Breast epithelium (tissue), 4 donors: ENCODE data around the gene JAKMIP2. TPM values are rescaled to one million over a fixed set of nuclear protein-coding genes. Genes with fewer than 3 reads are reported as not detected.

Experiments used
- DNase-seq, 2 donors: peaks; one replicate each; pipeline ENCODE4 v3.0.0-alpha.2; 2019; ENCODE audit warnings: low spot score in 2 of 2
- H3K27ac ChIP-seq, 2 donors: fragments of 200-600 bp; sonication (generic) in 1 of 2; one replicate each; pipeline ENCODE4 v1.5.1; 2016 to 2019; ENCODE audit warnings: mild to moderate bottlenecking in 1 of 2
- H3K27me3 ChIP-seq, 2 donors: fragments of 200-600 bp; sonication (generic) in 1 of 2; one replicate each; pipeline versions ENCODE4 v1.5.1 to v1.6.0; 2017 to 2019; ENCODE audit warnings: control low read depth in 1 of 2, mild to moderate bottlenecking in 1 of 2
- H3K36me3 ChIP-seq: fragments of 200-600 bp; one replicate; pipeline ENCODE4 v1.5.1; 2019
- H3K4me1 ChIP-seq, 2 donors: fragments of 200-600 bp; sonication (generic); one replicate each; pipeline ENCODE4 v1.5.1; 2016 to 2019; ENCODE audit warnings: control low read depth in 1 of 2
- H3K4me3 ChIP-seq, 3 donors: fragments of 200-600 bp; sonication (generic); 1 replicate in 2 of 3; 2 replicates in 1 of 3; pipeline ENCODE4 v1.5.1; 2016 to 2019; ENCODE audit warnings: mild to moderate bottlenecking in 3 of 3, moderate library complexity in 2 of 3
- H3K9me3 ChIP-seq, 2 donors: fragments of 200-600 bp; sonication (generic) in 1 of 2; one replicate each; pipeline ENCODE4 v1.5.1; 2016 to 2019; ENCODE audit warnings: control low read depth in 1 of 2
- CTCF ChIP-seq, 3 donors: fragments of 450-650 bp; IDR thresholded peaks; one replicate each; pipeline ENCODE4 v1.5.1; 2016 to 2017; ENCODE audit warnings: antibody characterized with exemption in 3 of 3, mild to moderate bottlenecking in 3 of 3, moderate library complexity in 3 of 3
- POLR2A ChIP-seq: fragments of 450-650 bp; IDR thresholded peaks from one replicate; pipeline ENCODE4 v1.6.1; 2016; ENCODE audit warnings: antibody characterized with exemption, mild to moderate bottlenecking, moderate library complexity
- POLR2AphosphoS5 ChIP-seq, 3 donors: sonication (generic); formaldehyde crosslinking; IDR thresholded peaks; one replicate each; pipeline ENCODE4 v1.6.1; 2017; ENCODE audit warnings: antibody characterized with exemption in 3 of 3
- intact Hi-C: fragments of 100-400 bp; cut with DNase I; formaldehyde crosslinking; loops from one replicate; pipeline ENCODE4 v1.15.1; 2023; ENCODE audit warnings: low total_unique reads
- total RNA-seq, 3 donors: library from RNA; depleted of rRNA; stranded (reverse); fragments of >200 nt; gene quantifications; one replicate each; pipeline ENCODE4 v1.1.0, GENCODE V29; 2016

The JAKMIP2 gene
- total RNA-seq, 3 donors from 2014 or later: under 0.01 to 0.73 (median 0.64) TPM

- H3K4me1 ChIP-seq: no peaks in the 10 kb centered on the region
These were observed 70.5 kb downstream of the JAKMIP2 start for GRCh38 chr5:147712019-147712418.

GRCh38 chr5:147711019-147711418, 71.5 kb downstream of the JAKMIP2 start:
- TF ChIP-seq CTCF (IDR thresholded peaks at IDR 0.05): no peak
- no peak for TF ChIP-seq POLR2A
- no peak for TF ChIP-seq POLR2AphosphoS5 (IDR thresholded peaks at IDR 0.05)
- H3K4me1 ChIP-seq: no peaks in the 10 kb centered on the region
- DNase-seq: no peak
- H3K4me3 ChIP-seq: no peak overlapping the region
- intact Hi-C loops: no loop called here
- H3K27me3 ChIP-seq: no peaks in the 10 kb centered on the region
- no peak overlapping the region for H3K27ac ChIP-seq
- H3K9me3 ChIP-seq: no peaks in the 10 kb centered on the region
- no peaks in the 10 kb centered on the region for H3K36me3 ChIP-seq

More at GRCh38 chr5:147712019-147712418, 70.5 kb downstream of the JAKMIP2 start:
- no peak overlapping the region for H3K27ac ChIP-seq
- no peak for TF ChIP-seq POLR2A
- TF ChIP-seq CTCF (IDR thresholded peaks at IDR 0.05): no peak
- no peak for TF ChIP-seq POLR2AphosphoS5 (IDR thresholded peaks at IDR 0.05)
- H3K9me3 ChIP-seq: no peaks in the 10 kb centered on the region
- no peak overlapping the region for H3K4me3 ChIP-seq
- no peak for DNase-seq
- H3K36me3 ChIP-seq: no peaks in the 10 kb centered on the region
- intact Hi-C loops: no loop called here
- H3K27me3 ChIP-seq: no peaks in the 10 kb centered on the region

DNA sequence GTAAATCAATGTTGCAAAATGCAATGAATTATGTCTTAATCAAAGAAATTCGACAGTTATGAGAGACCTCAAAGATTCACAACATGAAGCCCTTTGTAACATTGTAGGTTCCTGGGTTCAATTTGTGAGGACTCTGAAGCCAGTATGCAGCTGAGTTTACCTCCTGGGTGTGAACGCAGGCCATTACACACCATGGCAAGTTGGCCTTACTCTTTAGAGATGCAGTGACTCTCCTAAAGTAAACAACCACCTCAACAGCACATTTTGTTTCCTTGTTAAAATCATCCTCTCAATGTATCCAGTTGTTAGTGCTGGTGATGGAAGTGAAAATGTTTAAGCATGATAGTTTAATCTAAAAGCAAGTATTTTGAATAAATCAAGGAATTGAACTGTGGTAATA, 73.8 kb downstream of the JAKMIP2 start:
- no peak for DNase-seq
- Histone ChIP-seq H3K4me3 (no peak overlapping the region), H3K4me1 (no peaks in the 10 kb centered on the region), H3K27ac (no peak overlapping the region), H3K36me3 (no peaks in the 10 kb centered on the region), H3K27me3 (no peaks in the 10 kb centered on the region), H3K9me3 (no peaks in the 10 kb centered on the region)
- intact Hi-C loops: no loop called here
- TF ChIP-seq CTCF (IDR thresholded peaks at IDR 0.05) (no peak), POLR2A (no peak)

DNA sequence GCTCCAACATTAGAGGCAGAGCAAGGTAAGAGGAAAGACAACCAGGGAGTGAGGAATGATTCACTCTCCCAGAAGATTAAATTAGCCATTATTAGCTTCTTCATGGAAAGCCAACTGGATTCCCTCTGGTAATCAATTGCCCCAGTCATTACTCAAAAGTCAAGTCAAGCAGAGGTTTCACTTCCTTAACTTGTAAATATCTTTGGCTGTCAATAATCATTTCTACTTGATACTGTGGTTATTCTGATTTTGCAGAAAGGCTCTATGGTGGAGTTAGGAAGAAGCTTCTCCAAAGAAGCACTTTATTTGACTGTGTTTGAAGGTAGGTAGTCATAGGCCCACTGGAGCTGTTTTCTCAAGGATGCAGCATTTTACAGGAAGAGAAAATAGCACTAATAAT, 78.0 kb downstream of the JAKMIP2 start:
- DNase-seq: no peak
- intact Hi-C loops: no loop called here
- Histone ChIP-seq H3K9me3 (no peaks in the 10 kb centered on the region), H3K4me3 (no peak overlapping the region), H3K27me3 (no peaks in the 10 kb centered on the region), H3K27ac (no peak overlapping the region), H3K36me3 (no peaks in the 10 kb centered on the region), H3K4me1 (no peaks in the 10 kb centered on the region)
- TF ChIP-seq CTCF (IDR thresholded peaks at IDR 0.05) (no peak), POLR2AphosphoS5 (IDR thresholded peaks at IDR 0.05) (no peak)

- TF ChIP-seq CTCF (IDR thresholded peaks at IDR 0.05): no peak
- TF ChIP-seq POLR2AphosphoS5 (IDR thresholded peaks at IDR 0.05): no peak
- no peak for TF ChIP-seq POLR2A
These were observed 81.1 kb downstream of the JAKMIP2 start for GRCh38 chr5:147701468-147701867.

More at GRCh38 chr5:147701468-147701867, 81.1 kb downstream of the JAKMIP2 start:
- no peak overlapping the region for H3K4me3 ChIP-seq
- H3K4me1 ChIP-seq: no peaks in the 10 kb centered on the region
- H3K27ac ChIP-seq: no peak overlapping the region
- no peak for DNase-seq
- intact Hi-C loops: no loop called here
- H3K9me3 ChIP-seq: peaks cover 8 to 11% of the 10 kb centered on the region in 2 donors
- H3K27me3 ChIP-seq: no peaks in the 10 kb centered on the region
- no peaks in the 10 kb centered on the region for H3K36me3 ChIP-seq
